SW480 (cell line): ENCODE data around the gene BRD3OS.
A peak's percentile ranks its signal among the peaks of the same experiment; 100 is the strongest.
"Not testable (repeated sequence)": the region's sequence is repeated elsewhere in the genome, so short reads cannot be mapped to it uniquely, and the experiment has no call there.

Experiments used
- DNase-seq: peaks from one replicate; pipeline ENCODE4 v3.0.0-alpha.2; 2016; ENCODE audit warnings: low spot score

BRD3OS gene

GRCh38 chr9:133988771-133989170 lies 36.5 kb upstream of the BRD3OS start:
- not testable (repeated sequence) for DNase-seq

GRCh38 chr9:133989625-133990365 lies 35.5 kb upstream of the BRD3OS start:
- DNase-seq: no peak

GRCh38 chr9:133990366-133991213 lies 34.7 kb upstream of the BRD3OS start:
- DNase-seq: peak; percentile 69

GRCh38 chr9:133991214-133991921 lies 33.9 kb upstream of the BRD3OS start:
- no peak for DNase-seq

- peak; percentile 55 for DNase-seq
These were observed 33.1 kb upstream of the BRD3OS start, which contains the start of gene VAV2 for GRCh38 chr9:133991964-133992779. Gene VAV2, minus strand, starts transcription at chr9:133992324. Its CDS starts 46 bp downstream, at chr9:133992278.

- DNase-seq: peak; percentile 82
These were observed 32.3 kb upstream of the BRD3OS start for GRCh38 chr9:133992780-133993634.

GRCh38 chr9:133993635-133994253 lies 31.5 kb upstream of the BRD3OS start:
- no peak for DNase-seq

GRCh38 chr9:133994353-133995011 lies 30.8 kb upstream of the BRD3OS start:
- peak; percentile 61 for DNase-seq

GRCh38 chr9:133995012-133995896 lies 30.0 kb upstream of the BRD3OS start:
- peak; percentile 23 for DNase-seq

GRCh38 chr9:133996531-133997520 lies 28.5 kb upstream of the BRD3OS start:
- DNase-seq: no peak

GRCh38 chr9:133997584-133997983 lies 27.7 kb upstream of the BRD3OS start:
- DNase-seq: no peak

- no peak for DNase-seq
These were observed 26.2 kb upstream of the BRD3OS start for GRCh38 chr9:133998915-133999595.

GRCh38 chr9:133999851-134000265 lies 25.4 kb upstream of the BRD3OS start:
- DNase-seq: no peak

GRCh38 chr9:134002796-134003195 lies 22.5 kb upstream of the BRD3OS start:
- no peak for DNase-seq

- DNase-seq: no peak
These were observed 22.0 kb upstream of the BRD3OS start for GRCh38 chr9:134003237-134003636.

GRCh38 chr9:134004131-134004873 lies 21.0 kb upstream of the BRD3OS start:
- DNase-seq: no peak
